A549 (cell line): ENCODE results near the gene DNM1. TPM values are rescaled to one million over a fixed set of nuclear protein-coding genes. Genes with fewer than 3 reads are reported as not detected.
"Not testable (repeated sequence)": the region's sequence is repeated elsewhere in the genome, so short reads cannot be mapped to it uniquely, and the experiment has no call there.

Experiments used
- ATAC-seq, 2 experiments: fragments of 200-7000 bp in 1 of 2; fragments of >200 bp in 1 of 2; cut with Nextera tagmentation in 1 of 2; cut with Tn5 transposase in 1 of 2; 3 replicates each; pipeline versions ENCODE4 v1.8.0 to v1.9.1; 2018 to 2020; ENCODE audit warnings: mild to moderate bottlenecking in 1 of 2, moderate library complexity in 1 of 2
- CTCF ChIA-PET: fragments of 300-600 bp; sonication (Branson Sonifier 250); formaldehyde crosslinking; extraction: SDS; loops from one replicate; lab custom pipeline; 2021; ENCODE audit warnings: antibody characterized with exemption, inconsistent platforms; lab: Yijun Ruan, JAX
- POLR2A ChIA-PET: fragments of 350-600 bp; formaldehyde crosslinking; extraction: SDS; loops from one replicate; lab custom pipeline; 2021; ENCODE audit warnings: antibody characterized with exemption, inconsistent platforms; lab: Yijun Ruan, JAX
- DNase-seq, 2 experiments: peaks; one replicate each; pipeline versions ENCODE4 v3.0.0 to v3.0.0-alpha.2; 2011 to 2016; ENCODE audit warnings: low read depth in 1 of 2, low spot score in 1 of 2
- FAIRE-seq: peaks from 2 replicates; lab custom pipeline; 2011; peaks lifted over from hg19 to GRCh38; lab: Jason Lieb, UNC
- H3K27ac ChIP-seq, 2 experiments: fragments of >200 bp; sonication (Bioruptor Twin); formaldehyde crosslinking; 3 replicates each; pipeline ENCODE4 v1.5.1; 2016 to 2017
- H3K4me1 ChIP-seq: fragments of >200 bp; sonication (Bioruptor Twin); formaldehyde crosslinking; 3 replicates; pipeline ENCODE4 v1.6.1; 2016
- H3K4me2 ChIP-seq: fragments of >200 bp; sonication (Bioruptor Twin); formaldehyde crosslinking; 3 replicates; pipeline ENCODE4 v1.6.1; 2016
- H3K4me3 ChIP-seq: fragments of >200 bp; sonication (Bioruptor Twin); formaldehyde crosslinking; 3 replicates; pipeline ENCODE4 v1.5.1; 2016
- H3K9me3 ChIP-seq: fragments of >200 bp; sonication (Bioruptor Twin); formaldehyde crosslinking; 3 replicates; pipeline ENCODE4 v1.6.1; 2016
- BHLHE40 ChIP-seq: IDR thresholded peaks from 2 replicates; pipeline ENCODE4 v1.6.1; 2012; ENCODE audit warnings: low read depth, low read length, inconsistent platforms
- CBX2 ChIP-seq: fragments of 200-600 bp; sonication (generic); IDR thresholded peaks from 2 replicates; pipeline ENCODE4 v1.6.1; 2016; ENCODE audit warnings: low read depth, mild to moderate bottlenecking, borderline replicate concordance
- FOSB ChIP-seq: fragments of 250-450 bp; sonication (Bioruptor Pico); IDR thresholded peaks from 2 replicates; pipeline ENCODE4 v1.5.0; 2020; ENCODE audit warnings: mild to moderate bottlenecking, moderate library complexity
- FOXS1 ChIP-seq: fragments of 250-450 bp; sonication (Bioruptor Pico); IDR thresholded peaks from 2 replicates; pipeline ENCODE4 v1.5.0; 2020; ENCODE audit warnings: mild to moderate bottlenecking, moderate library complexity
- GATA3 ChIP-seq: IDR thresholded peaks from 2 replicates; pipeline ENCODE4 v1.6.1; 2012; ENCODE audit warnings: borderline replicate concordance
- HDAC2 ChIP-seq: fragments of 200-600 bp; sonication (generic); IDR thresholded peaks from 2 replicates; pipeline ENCODE4 v1.6.1; 2016
- HMGXB4 ChIP-seq: fragments of 250-450 bp; sonication (Bioruptor Pico); IDR thresholded peaks from 2 replicates; pipeline ENCODE4 v1.5.0; 2021; ENCODE audit warnings: mild to moderate bottlenecking, moderate library complexity, borderline replicate concordance
- JUN ChIP-seq, 2 experiments: fragments of >200 bp; sonication (Bioruptor Twin); formaldehyde crosslinking; IDR thresholded peaks; 2 replicates in 1 of 2; 3 replicates in 1 of 2; pipeline ENCODE4 v1.6.1; 2016 to 2017
- MAX ChIP-seq: IDR thresholded peaks from 2 replicates; pipeline ENCODE4 v1.6.1; 2012
- PHF8 ChIP-seq: fragments of 200-600 bp; sonication (generic); IDR thresholded peaks from 2 replicates; pipeline ENCODE4 v1.6.1; 2016; ENCODE audit warnings: low read depth, mild to moderate bottlenecking, antibody characterized with exemption, moderate library complexity, borderline replicate concordance
- POLR2A ChIP-seq: IDR thresholded peaks from 2 replicates; pipeline ENCODE4 v1.6.1; 2012; ENCODE audit warnings: mild to moderate bottlenecking, low read length
- POLR2AphosphoS2 ChIP-seq: conservative IDR thresholded peaks from 2 replicates; pipeline ENCODE4 v1.6.1; 2012; ENCODE audit warnings: low read length, improper control_type of control experiment, inconsistent platforms
- RAD21 ChIP-seq, 2 experiments: fragments of >200 bp in 1 of 2; sonication (Bioruptor Twin) in 1 of 2; formaldehyde crosslinking in 1 of 2; IDR thresholded peaks in 1 of 2; conservative IDR thresholded peaks in 1 of 2; 2 replicates in 1 of 2; 3 replicates in 1 of 2; pipeline ENCODE4 v1.6.1; 2012 to 2018; ENCODE audit warnings: inconsistent platforms in 1 of 2
- RARB ChIP-seq: fragments of 250-450 bp; sonication (Bioruptor Pico); IDR thresholded peaks from 2 replicates; pipeline ENCODE4 v1.8.0; 2021; ENCODE audit warnings: mild to moderate bottlenecking, moderate library complexity
- RNF2 ChIP-seq: fragments of 200-600 bp; sonication (generic); IDR thresholded peaks from 2 replicates; pipeline ENCODE4 v1.6.1; 2016; ENCODE audit warnings: low read depth, mild to moderate bottlenecking, antibody characterized with exemption, moderate library complexity, borderline replicate concordance
- TFCP2L1 ChIP-seq: fragments of 250-450 bp; sonication (Bioruptor Pico); IDR thresholded peaks from 2 replicates; pipeline ENCODE4 v1.5.0; 2021; ENCODE audit warnings: mild to moderate bottlenecking
- TP53 ChIP-seq: fragments of 250-450 bp; sonication (Bioruptor Pico); IDR thresholded peaks from 2 replicates; pipeline ENCODE4 v1.5.0; 2021; ENCODE audit warnings: mild to moderate bottlenecking, moderate library complexity
- ZFP36 ChIP-seq: fragments of 450-650 bp; IDR thresholded peaks from 2 replicates; pipeline ENCODE4 v1.6.1; 2014; ENCODE audit warnings: borderline replicate concordance; ENCODE audit not compliant: partially characterized antibody
- ZSCAN20 ChIP-seq: fragments of 250-450 bp; sonication (Bioruptor Pico); IDR thresholded peaks from 2 replicates; pipeline ENCODE4 v1.8.0; 2022; ENCODE audit warnings: mild to moderate bottlenecking, moderate library complexity
- WGBS: methylation state at CpG from one replicate; pipeline ENCODE4 v1.1.6; 2017; ENCODE audit errors: missing lambda C conversion rate; 5-methylcytosine and 5-hydroxymethylcytosine counted together
- polyA plus RNA-seq, 4 experiments: library from polyadenylated mRNA; depleted of rRNA in 3 of 4; stranded (reverse); fragments of >200 nt; fragmentation: RNase III in 1 of 4; extraction: RNeasy Plus Mini Kit Qiagen cat#74134 plus additional on column Dnase treatment in 1 of 4; gene quantifications; 2 replicates in 3 of 4; 3 replicates in 1 of 4; pipeline ENCODE4 v1.2.3, GENCODE V29; 2011 to 2017
- TF ChIP-seq, protein P1 (sequence below): fragments of 450-650 bp; IDR thresholded peaks from 2 replicates; pipeline ENCODE4 v1.6.1; 2014; ENCODE audit warnings: antibody characterized with exemption
- TF ChIP-seq, protein P2 (sequence below): IDR thresholded peaks from 2 replicates; pipeline ENCODE4 v1.6.1; 2012
- TF ChIP-seq, protein P3 (sequence below): fragments of >200 bp; sonication (Bioruptor Twin); formaldehyde crosslinking; IDR thresholded peaks from 3 replicates; pipeline ENCODE4 v1.6.1; 2016

The DNM1 gene
- polyA plus RNA-seq, 2 of the 4 experiments (the other 2 are of a cell fraction): 60.2 to 139 TPM

- H3K4me1 ChIP-seq: peaks cover 12% of the 10 kb centered on the region; the same call in 2 of the 3 replicates
- peak within 1 kb of the TSS; percentile 94 for H3K27ac ChIP-seq
- FAIRE-seq: no peak
- ATAC-seq: peak; percentile 75 to 97
- peak; percentile 97 to 99 for DNase-seq
- H3K4me3 ChIP-seq: peak within 1 kb of the TSS; percentile 95
- no peaks in the 10 kb centered on the region for H3K9me3 ChIP-seq
- TF ChIP-seq ZSCAN20 (no peak), JUN (IDR thresholded peaks at IDR 0.05) (peak; percentile 66 to 75; a peak in 4 of 5 replicates), FOSB (CRISPR knock-in tag) (no peak), TFCP2L1 (CRISPR knock-in tag) (no peak), TP53 (CRISPR knock-in tag) (no peak), POLR2A (peak; percentile 96), HDAC2 (no peak), PHF8 (peak; percentile 57; the same call in 1 of the 2 replicates), RAD21 (conservative IDR thresholded peaks at IDR 0.05 in 1 of 2, IDR thresholded peaks at IDR 0.05 in 1 of 2) (no peak), MAX (peak; percentile 47; the same call in 1 of the 2 replicates)
- TF ChIP-seq, protein P1, sequence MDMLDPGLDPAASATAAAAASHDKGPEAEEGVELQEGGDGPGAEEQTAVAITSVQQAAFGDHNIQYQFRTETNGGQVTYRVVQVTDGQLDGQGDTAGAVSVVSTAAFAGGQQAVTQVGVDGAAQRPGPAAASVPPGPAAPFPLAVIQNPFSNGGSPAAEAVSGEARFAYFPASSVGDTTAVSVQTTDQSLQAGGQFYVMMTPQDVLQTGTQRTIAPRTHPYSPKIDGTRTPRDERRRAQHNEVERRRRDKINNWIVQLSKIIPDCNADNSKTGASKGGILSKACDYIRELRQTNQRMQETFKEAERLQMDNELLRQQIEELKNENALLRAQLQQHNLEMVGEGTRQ: peak; percentile 74
- TF ChIP-seq, protein P2, sequence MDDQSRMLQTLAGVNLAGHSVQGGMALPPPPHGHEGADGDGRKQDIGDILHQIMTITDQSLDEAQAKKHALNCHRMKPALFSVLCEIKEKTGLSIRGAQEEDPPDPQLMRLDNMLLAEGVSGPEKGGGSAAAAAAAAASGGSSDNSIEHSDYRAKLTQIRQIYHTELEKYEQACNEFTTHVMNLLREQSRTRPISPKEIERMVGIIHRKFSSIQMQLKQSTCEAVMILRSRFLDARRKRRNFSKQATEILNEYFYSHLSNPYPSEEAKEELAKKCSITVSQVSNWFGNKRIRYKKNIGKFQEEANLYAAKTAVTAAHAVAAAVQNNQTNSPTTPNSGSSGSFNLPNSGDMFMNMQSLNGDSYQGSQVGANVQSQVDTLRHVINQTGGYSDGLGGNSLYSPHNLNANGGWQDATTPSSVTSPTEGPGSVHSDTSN: no peak
- TF ChIP-seq, protein P3, sequence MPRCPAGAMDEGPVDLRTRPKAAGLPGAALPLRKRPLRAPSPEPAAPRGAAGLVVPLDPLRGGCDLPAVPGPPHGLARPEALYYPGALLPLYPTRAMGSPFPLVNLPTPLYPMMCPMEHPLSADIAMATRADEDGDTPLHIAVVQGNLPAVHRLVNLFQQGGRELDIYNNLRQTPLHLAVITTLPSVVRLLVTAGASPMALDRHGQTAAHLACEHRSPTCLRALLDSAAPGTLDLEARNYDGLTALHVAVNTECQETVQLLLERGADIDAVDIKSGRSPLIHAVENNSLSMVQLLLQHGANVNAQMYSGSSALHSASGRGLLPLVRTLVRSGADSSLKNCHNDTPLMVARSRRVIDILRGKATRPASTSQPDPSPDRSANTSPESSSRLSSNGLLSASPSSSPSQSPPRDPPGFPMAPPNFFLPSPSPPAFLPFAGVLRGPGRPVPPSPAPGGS: peak; percentile 86
- ChIA-PET CTCF (interaction anchor here (0.7 to 1.2 kb wide), 6 partner anchors 16 to 86 kb away, joined by 3 to 7 read pairs (median 4); partner anchors contain the start of gene SLC27A4), POLR2A (interaction anchor here (0.5 to 1.2 kb wide), 16 partner anchors 11 to 675 kb away, joined by 3 to 19 read pairs (median 4); partner anchors contain the start of genes BBLN and URM1)
- peak within 1 kb of the TSS; percentile 95 for H3K4me2 ChIP-seq
- under 1% methylated on average over 20 of the region's 38 CpGs for WGBS
These were observed 72.9 kb downstream of the DNM1 start, which contains the start of gene SWI5 for GRCh38 chr9:128276008-128276573. Gene SWI5 (plus strand): TSS chr9:128276276.

- 21% methylated on average over 23 of the region's 23 CpGs for WGBS
- H3K4me3 ChIP-seq: peak overlapping the region; percentile 76
- peak; percentile 58 to 64 for ATAC-seq
- DNase-seq: peak in 1 of 2 experiments; percentile 51
- H3K4me2 ChIP-seq: peak overlapping the region; percentile 95
- no peak for FAIRE-seq
- TF ChIP-seq FOXS1 (CRISPR knock-in tag) (no peak), CBX2 (no peak), RARB (no peak), GATA3 (no peak), BHLHE40 (no peak), RNF2 (no peak), HDAC2 (no peak), HMGXB4 (no peak), POLR2AphosphoS2 (no peak), ZFP36 (no peak), TFCP2L1 (CRISPR knock-in tag) (no peak)
- POLR2A ChIA-PET: interaction anchor here (0.8 to 1.2 kb wide), 8 partner anchors 10 to 117 kb away, joined by 3 to 19 read pairs (median 6); partner anchors contain the start of genes BBLN and URM1
- peak overlapping the region; percentile 87 to 93 for H3K27ac ChIP-seq
- CTCF ChIA-PET: interaction anchor here (0.9 to 2.0 kb wide), 6 partner anchors 15 to 85 kb away, joined by 3 to 10 read pairs (median 4); partner anchors contain the start of gene SLC27A4
- H3K9me3 ChIP-seq: no peaks in the 10 kb centered on the region
- H3K4me1 ChIP-seq: peaks cover 12% of the 10 kb centered on the region; the same call in 2 of the 3 replicates
These were observed 73.5 kb downstream of the DNM1 start for GRCh38 chr9:128276574-128277270.

- WGBS: 88% methylated on average over 22 of the region's 22 CpGs
- POLR2A ChIA-PET: not testable (repeated sequence)
These were observed 76.2 kb downstream of the DNM1 start for GRCh38 chr9:128279088-128280073.

More at GRCh38 chr9:128279088-128280073, 76.2 kb downstream of the DNM1 start:
- not testable (repeated sequence) for DNase-seq, H3K4me3 ChIP-seq, ATAC-seq, H3K4me2 ChIP-seq, H3K27ac ChIP-seq, H3K9me3 ChIP-seq, FAIRE-seq
- CTCF ChIA-PET: interaction anchor here (1.0 to 1.5 kb wide), 3 partner anchors 16 to 24 kb away, joined by 3 to 10 read pairs (median 6); no protein-coding TSS in a partner anchor
- peaks cover 12% of the 10 kb centered on the region; the same call in 2 of the 3 replicates for H3K4me1 ChIP-seq
